ENCODE results near the gene COL4A2. TPM values are rescaled to one million over a fixed set of nuclear protein-coding genes. Genes with fewer than 3 reads are reported as not detected.
A peak's percentile ranks its signal among the peaks of the same experiment; 100 is the strongest.

Gene COL4A2
- total RNA-seq, 1 donor from 2014 or later = 1,333 TPM

DNA sequence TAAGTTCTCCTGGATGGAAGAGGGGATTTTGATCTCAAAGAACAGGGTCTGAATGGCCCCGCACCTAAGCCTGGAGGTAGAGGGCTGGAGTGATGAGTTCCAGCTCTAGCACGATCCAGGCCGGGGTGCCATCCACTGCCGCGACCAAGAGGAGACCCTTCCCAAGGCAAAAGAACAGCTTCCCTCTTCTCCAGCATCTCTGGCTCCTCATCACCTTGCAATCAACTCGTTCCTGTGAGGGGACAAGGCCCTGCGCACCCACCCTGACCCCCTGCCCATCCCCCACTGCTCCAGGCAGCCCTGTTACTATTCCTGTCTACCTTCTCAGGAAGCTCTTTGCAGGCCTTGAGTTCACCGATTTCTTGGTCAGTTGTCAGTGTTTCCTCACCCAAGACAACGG, 17.9 kb upstream of the COL4A2 start:
- DNase-seq (ENCODE audit: low spot score) = peak; percentile 62

GRCh38 chr13:110289661-110290060, 17.4 kb upstream of the COL4A2 start:
- no peak for DNase-seq (ENCODE audit: low spot score)

- DNase-seq (ENCODE audit: low spot score) = peak; percentile 30
These were observed 16.9 kb upstream of the COL4A2 start for GRCh38 chr13:110290153-110290552.

DNA sequence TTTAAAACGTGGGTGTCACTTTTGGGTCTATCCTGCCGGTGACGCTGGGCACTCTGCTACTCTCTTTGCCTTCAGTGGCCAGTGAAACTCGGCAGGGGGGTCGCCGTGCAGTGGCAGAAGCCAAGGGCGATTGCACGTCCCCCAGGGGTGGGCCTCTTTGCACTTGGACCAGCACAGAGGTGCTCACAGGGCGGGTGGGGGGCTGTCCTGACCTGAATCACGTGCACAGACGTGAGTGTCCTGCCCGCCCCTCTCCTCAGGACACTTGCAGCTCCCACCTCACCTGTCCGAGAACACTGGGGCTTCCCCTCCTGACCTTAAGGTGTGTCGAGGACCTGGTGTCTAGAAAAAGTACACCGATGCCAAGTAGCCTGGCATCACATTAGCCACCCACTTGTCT, 16.3 kb upstream of the COL4A2 start:
- peak; percentile 81 for DNase-seq (ENCODE audit: low spot score)

GRCh38 chr13:110291286-110291685, 15.8 kb upstream of the COL4A2 start:
- DNase-seq (ENCODE audit: low spot score) = peak; percentile 60

GRCh38 chr13:110293037-110293436, 14.0 kb upstream of the COL4A2 start:
- peak; percentile 82 for DNase-seq (ENCODE audit: low spot score)

DNA sequence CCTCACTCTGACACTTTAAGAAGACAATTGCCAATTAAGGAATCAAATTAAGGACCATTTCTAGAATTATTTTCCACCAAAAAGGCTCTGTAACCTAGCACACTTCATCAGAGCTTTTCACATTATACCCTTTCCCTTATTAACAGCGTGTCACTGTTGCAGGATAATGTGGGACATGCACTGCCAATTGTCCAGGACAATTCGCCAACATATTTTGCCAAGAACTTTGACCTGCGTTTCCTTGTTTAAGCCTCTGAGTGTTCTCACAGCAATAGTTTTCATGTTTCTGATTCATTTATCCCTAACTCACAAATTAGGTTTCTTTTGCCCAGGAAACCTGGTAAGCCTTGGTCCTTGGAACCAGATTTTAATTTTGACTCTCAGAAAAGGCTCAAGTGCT, 13.4 kb upstream of the COL4A2 start:
- no peak for DNase-seq (ENCODE audit: low spot score)

DNA sequence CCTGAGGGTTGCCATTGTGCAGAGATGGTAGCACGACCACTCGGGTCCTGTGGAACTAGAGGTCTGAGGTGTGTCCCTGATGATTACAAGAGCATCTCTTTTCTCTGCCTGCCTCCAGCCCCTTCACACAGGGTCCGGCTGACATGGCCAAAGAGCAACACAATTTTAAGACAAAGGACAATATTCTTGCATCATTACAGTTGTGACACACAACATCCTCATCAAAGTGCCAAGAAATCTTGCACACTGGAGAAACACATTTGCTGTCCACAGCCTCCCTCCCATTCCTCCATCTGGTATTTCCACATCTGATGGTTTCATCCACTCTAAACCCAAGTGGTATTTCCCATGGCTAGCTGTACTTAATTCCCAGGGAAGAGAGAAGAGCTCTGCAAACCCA, 12.9 kb upstream of the COL4A2 start:
- DNase-seq (ENCODE audit: low spot score) = no peak

GRCh38 chr13:110294622-110295021, 12.5 kb upstream of the COL4A2 start:
- no peak for DNase-seq (ENCODE audit: low spot score)

GRCh38 chr13:110297011-110297410, 10.1 kb upstream of the COL4A2 start:
- DNase-seq (ENCODE audit: low spot score) = no peak

GRCh38 chr13:110297766-110298504, 9.1 kb upstream of the COL4A2 start:
- DNase-seq (ENCODE audit: low spot score) = no peak

DNA sequence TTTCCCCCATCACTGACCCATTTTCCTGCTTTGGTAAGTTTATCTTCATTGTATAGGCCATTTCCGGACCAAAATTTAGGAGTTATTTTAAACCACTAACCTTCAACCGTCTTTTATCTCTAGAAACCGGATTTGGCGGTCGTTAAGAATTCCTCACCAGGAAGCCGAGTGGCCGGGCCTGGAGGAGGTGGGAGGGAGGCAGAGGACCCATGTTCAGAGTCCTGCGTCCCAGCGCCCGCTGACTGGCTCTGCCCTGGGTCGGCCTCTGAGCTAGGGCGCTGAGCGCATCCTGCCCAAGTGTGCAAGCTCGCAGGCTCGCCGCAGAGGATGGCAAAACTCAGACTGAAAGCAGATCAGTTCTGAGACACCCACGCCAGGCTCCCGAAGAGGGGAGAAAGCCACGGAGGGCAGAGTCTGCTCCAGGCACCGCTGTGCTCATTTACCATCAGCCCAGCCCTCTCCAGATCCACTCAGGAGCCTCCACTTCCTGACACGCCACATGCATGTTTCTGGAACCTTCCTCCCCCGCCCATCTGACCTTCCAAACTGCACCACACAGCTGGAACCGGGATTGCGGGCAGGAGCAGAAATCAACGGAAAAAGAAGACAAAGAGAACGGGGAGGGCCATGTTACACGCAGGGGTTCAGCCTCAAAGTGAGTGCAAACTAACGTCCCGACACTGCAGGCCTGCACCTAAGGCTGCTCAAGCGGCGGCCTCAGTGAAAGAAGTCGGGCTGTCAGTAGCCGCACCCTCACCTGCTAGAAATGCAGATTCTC, 8.4 kb upstream of the COL4A2 start:
- peak; percentile 82 for DNase-seq (ENCODE audit: low spot score)

- DNase-seq (ENCODE audit: low spot score) = no peak
These were observed 7.7 kb upstream of the COL4A2 start for GRCh38 chr13:110299283-110299840.

DNA sequence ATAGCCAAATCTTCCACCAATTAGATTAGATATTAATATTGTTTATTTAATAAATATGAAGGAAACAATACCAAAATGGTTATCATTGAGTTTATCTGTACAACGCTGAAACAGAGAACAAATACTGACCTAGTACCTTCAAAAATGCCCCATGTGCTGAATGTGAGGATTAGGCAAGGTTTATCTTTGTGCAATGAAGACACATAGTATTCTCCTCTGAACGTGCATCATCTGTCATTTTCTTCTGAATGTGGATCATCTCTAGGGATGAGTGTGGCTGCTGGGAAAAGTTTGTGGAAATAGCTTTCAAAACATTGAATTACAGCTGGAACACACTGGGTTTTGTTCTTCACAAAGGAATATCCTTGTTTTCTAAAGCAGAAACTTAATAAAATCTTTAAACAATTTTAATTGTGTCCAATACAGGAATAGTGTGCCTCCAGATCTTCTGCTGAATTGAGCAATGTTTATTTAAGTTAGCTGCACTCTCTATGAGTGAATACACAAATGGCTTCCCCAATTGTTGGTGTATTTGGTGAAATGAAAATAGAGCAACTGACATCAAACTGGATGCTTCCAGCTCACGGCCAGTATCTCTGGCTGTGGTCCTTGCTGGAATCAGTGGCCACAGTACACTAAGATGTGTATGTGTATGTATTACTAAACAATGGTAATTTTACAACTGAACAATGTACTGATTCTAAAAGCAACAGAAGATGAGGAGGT, 6.8 kb upstream of the COL4A2 start:
- no peak for DNase-seq (ENCODE audit: low spot score)

DNA sequence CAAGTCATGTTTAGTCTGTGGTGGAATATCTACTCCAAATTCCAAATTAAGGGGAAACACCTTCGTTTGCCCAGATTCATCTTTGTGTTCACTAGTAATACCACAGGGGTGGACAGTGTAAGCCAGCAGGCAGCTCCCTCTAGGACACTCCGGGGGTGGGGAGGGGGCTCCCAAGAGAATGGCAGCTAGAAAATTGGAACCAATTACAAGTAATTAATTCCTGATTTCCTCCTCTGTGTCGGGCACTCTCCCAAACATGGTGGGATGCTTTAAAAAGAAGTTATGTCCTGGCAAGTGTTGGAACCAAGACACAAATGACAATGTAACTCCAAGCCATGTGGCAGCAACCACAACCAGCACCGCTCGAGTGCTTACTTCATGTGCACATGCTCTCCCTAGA, 6.0 kb upstream of the COL4A2 start:
- DNase-seq (ENCODE audit: low spot score) = peak; percentile 47

DNA sequence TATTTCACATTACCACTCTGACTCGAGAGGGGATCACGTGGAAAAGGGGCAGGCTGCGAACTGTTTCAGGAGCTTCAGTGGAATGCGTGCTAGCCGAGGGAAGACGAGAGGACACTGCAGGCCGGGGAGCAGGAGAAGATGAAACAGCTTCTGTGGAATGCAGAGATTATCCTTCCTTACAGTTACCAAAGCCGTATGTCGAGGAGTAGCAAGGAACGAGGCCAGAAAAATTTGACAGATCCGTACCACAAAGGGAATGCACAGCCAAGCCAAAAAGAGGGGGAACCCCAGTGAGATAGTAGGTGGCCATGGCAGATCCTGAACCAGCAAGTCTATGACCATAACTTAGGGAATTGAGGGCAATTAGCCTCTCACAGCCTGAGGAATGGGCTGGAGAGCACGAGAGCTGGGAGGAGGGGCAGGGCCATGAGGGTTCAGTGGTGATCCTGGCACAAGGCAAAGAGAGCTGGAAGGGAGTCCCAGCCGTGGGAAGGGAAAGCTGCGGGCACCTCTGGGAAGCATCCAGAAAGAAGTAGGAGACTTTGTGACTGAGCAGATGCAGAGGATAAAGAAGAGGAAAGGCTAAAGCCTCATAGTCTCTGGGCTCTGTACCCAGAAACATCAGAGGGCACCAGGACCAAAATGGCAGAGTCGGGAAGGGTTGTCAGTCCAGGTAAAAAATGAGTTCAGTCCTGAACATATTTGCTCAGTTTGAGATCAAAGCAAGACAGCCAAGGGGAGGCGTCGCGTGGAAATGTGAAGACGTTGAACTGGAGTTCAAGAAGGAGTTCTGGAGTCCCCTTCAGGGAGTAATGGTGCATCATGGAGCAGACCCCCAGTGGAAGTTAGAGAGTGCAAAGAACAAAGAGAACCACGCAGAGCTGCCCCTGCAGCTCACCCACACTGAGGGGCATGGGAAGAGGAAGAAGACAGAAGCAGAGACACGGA, 5.2 kb upstream of the COL4A2 start:
- DNase-seq (ENCODE audit: low spot score) = peak; percentile 60

- DNase-seq (ENCODE audit: low spot score) = no peak
These were observed 4.1 kb upstream of the COL4A2 start for GRCh38 chr13:110302997-110303396.

DNA sequence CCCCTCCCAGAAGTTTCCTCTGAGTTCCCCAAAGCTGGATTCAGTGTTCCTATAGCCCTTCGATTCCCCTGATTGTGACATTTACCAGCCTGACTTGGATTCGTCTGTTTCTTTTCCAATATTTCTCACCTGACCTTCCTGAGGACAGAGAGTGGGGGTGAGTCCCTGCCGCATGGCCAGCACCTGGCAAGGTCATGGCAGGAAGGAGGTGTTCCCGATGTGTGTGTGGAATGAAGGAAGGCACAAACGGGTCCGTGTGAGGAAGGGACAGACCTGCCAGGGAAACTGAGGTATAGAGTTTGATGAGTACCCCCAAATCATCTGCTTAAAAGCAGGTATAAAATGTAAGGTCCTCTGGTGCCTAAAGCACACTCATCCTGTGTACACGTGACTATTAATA, 3.4 kb upstream of the COL4A2 start:
- DNase-seq (ENCODE audit: low spot score) = peak; percentile 73

GRCh38 chr13:110304256-110304655, 2.8 kb upstream of the COL4A2 start:
- no peak for DNase-seq (ENCODE audit: low spot score)

GRCh38 chr13:110305001-110305400, 2.1 kb upstream of the COL4A2 start:
- no peak for DNase-seq (ENCODE audit: low spot score)

DNA sequence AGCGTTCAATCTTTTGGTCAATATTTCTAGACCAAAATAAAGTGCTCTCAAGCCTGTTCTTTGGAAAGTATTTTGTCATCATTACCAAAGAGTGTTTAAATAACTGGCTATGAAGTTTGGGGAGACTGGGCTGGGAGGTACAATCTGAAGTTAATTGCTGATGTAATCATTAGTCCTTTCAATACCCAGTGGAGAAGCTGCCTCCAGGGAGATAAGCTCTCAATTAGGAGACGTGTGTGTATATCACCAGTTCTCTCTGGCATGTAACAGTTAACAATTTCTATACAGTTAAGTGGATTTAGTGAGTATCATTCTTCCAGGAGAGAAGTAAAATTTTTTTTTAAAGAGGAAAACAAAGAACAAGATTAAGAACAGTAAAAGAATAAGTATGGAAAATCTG, 1.5 kb upstream of the COL4A2 start:
- DNase-seq (ENCODE audit: low spot score) = no peak
